ENCODE results near the gene ANTXRL.
"Not testable (repeated sequence)": the region's sequence is repeated elsewhere in the genome, so short reads cannot be mapped to it uniquely, and the experiment has no call there.

Gene ANTXRL

GRCh38 chr10:46286991-46287693, at the start of gene ANTXRL:
ANTXRL (plus strand) TSS chr10:46286997; CDS start chr10:46287263, 266 bp downstream.
- no peak for DNase-seq (ENCODE audit: low read depth)

- DNase-seq (ENCODE audit: low read depth) = no peak
Measured at GRCh38 chr10:46237815-46238510, 48.8 kb upstream of the ANTXRL start.

GRCh38 chr10:46239247-46239646, 47.5 kb upstream of the ANTXRL start:
- DNase-seq (ENCODE audit: low read depth) = no peak

GRCh38 chr10:46239993-46240683, 46.7 kb upstream of the ANTXRL start:
- DNase-seq (ENCODE audit: low read depth) = no peak

- no peak for DNase-seq (ENCODE audit: low read depth)
Measured at GRCh38 chr10:46240684-46241565, 45.9 kb upstream of the ANTXRL start.

GRCh38 chr10:46245381-46245900, 41.4 kb upstream of the ANTXRL start:
- no peak for DNase-seq (ENCODE audit: low read depth)

GRCh38 chr10:46246400-46247180, 40.2 kb upstream of the ANTXRL start:
- not testable (repeated sequence) for DNase-seq (ENCODE audit: low read depth)

GRCh38 chr10:46247181-46247475, 39.7 kb upstream of the ANTXRL start:
- DNase-seq (ENCODE audit: low read depth) = no peak

GRCh38 chr10:46247808-46248569, 38.8 kb upstream of the ANTXRL start:
- no peak for DNase-seq (ENCODE audit: low read depth)

- DNase-seq (ENCODE audit: low read depth) = no peak
Measured at GRCh38 chr10:46248651-46249146, 38.1 kb upstream of the ANTXRL start.

GRCh38 chr10:46249617-46250344, 37.0 kb upstream of the ANTXRL start:
- not testable (repeated sequence) for DNase-seq (ENCODE audit: low read depth)

- DNase-seq (ENCODE audit: low read depth) = no peak
Measured at GRCh38 chr10:46250481-46250880, 36.3 kb upstream of the ANTXRL start.

- DNase-seq (ENCODE audit: low read depth) = no peak
Measured at GRCh38 chr10:46250898-46251856, 35.6 kb upstream of the ANTXRL start.

- DNase-seq (ENCODE audit: low read depth) = no peak
Measured at GRCh38 chr10:46251857-46252847, 34.6 kb upstream of the ANTXRL start.

- DNase-seq (ENCODE audit: low read depth) = no peak
Measured at GRCh38 chr10:46253076-46254006, 33.5 kb upstream of the ANTXRL start.

- no peak for DNase-seq (ENCODE audit: low read depth)
Measured at GRCh38 chr10:46254007-46254383, 32.8 kb upstream of the ANTXRL start.

Data from stimulated activated CD4-positive, alpha-beta T cell treated with anti-CD3 and anti-CD28 coated beads, Interleukin-2, amount 100 ng/mL, for 4 hours (primary cell).